HepG2 (cell line): ENCODE measurements around the gene C21orf58. TPM values are rescaled to one million over a fixed set of nuclear protein-coding genes. Genes with fewer than 3 reads are reported as not detected.
A peak's percentile ranks its signal among the peaks of the same experiment; 100 is the strongest.

ENCODE experiments used
- ARNTL ChIP-seq: sonication (generic); formaldehyde crosslinking; IDR thresholded peaks from 2 replicates; pipeline ENCODE4 v1.4.0; 2020; ENCODE audit warnings: mild to moderate bottlenecking, missing genetic modification reagents
- FOSL1 ChIP-seq: sonication (generic); formaldehyde crosslinking; IDR thresholded peaks from 2 replicates; pipeline ENCODE4 v1.9.0; 2021; ENCODE audit warnings: missing genetic modification reagents, borderline replicate concordance
- KLF12 ChIP-seq: sonication (generic); formaldehyde crosslinking; IDR thresholded peaks from 2 replicates; pipeline ENCODE4 v1.4.0; 2020; ENCODE audit warnings: missing genetic modification reagents, borderline replicate concordance
- NFE2L1 ChIP-seq: sonication (generic); formaldehyde crosslinking; IDR thresholded peaks from 2 replicates; pipeline ENCODE4 v1.4.0; 2020; ENCODE audit warnings: missing genetic modification reagents, mild to moderate bottlenecking, borderline replicate concordance
- PHF20 ChIP-seq: sonication (generic); formaldehyde crosslinking; IDR thresholded peaks from 2 replicates; pipeline ENCODE4 v1.5.0; 2020; ENCODE audit warnings: mild to moderate bottlenecking, missing genetic modification reagents
- SAFB2 ChIP-seq: sonication (generic); formaldehyde crosslinking; IDR thresholded peaks from 2 replicates; pipeline ENCODE4 v1.5.1; 2020; ENCODE audit warnings: missing genetic modification reagents, low read depth, mild to moderate bottlenecking, borderline replicate concordance
- STAT6 ChIP-seq: sonication (generic); formaldehyde crosslinking; IDR thresholded peaks from 2 replicates; pipeline ENCODE4 v1.4.0; 2020; ENCODE audit warnings: missing genetic modification reagents, mild to moderate bottlenecking, borderline replicate concordance
- U2AF2 ChIP-seq: fragments of 200-400 bp; formaldehyde crosslinking; IDR thresholded peaks from 2 replicates; pipeline ENCODE4 v1.6.1; 2017; ENCODE audit warnings: low read depth, mild to moderate bottlenecking, low read length
- ZBTB46 ChIP-seq: sonication (generic); formaldehyde crosslinking; IDR thresholded peaks from 2 replicates; pipeline ENCODE4 v1.4.0; 2020; ENCODE audit warnings: mild to moderate bottlenecking, missing genetic modification reagents, borderline replicate concordance
- ZMAT3 ChIP-seq: sonication (generic); formaldehyde crosslinking; conservative IDR thresholded peaks from 2 replicates; pipeline ENCODE4 v1.7.0; 2021; ENCODE audit warnings: missing genetic modification reagents
- ZNF18 ChIP-seq: sonication (generic); formaldehyde crosslinking; IDR thresholded peaks from 2 replicates; pipeline ENCODE4 v1.8.0; 2022; ENCODE audit warnings: mild to moderate bottlenecking, missing genetic modification reagents; ENCODE audit not compliant: insufficient replicate concordance
- ZNF3 ChIP-seq: IDR thresholded peaks from 2 replicates; pipeline ENCODE4 v1.7.0; 2017; ENCODE audit warnings: inconsistent platforms
- ZNF432 ChIP-seq: sonication (generic); formaldehyde crosslinking; IDR thresholded peaks from 2 replicates; pipeline ENCODE4 v1.5.0; 2020; ENCODE audit warnings: missing genetic modification reagents, mild to moderate bottlenecking, borderline replicate concordance
- ZNF530 ChIP-seq: sonication (generic); formaldehyde crosslinking; IDR thresholded peaks from 2 replicates; pipeline ENCODE4 v1.5.0; 2020; ENCODE audit warnings: low read depth, mild to moderate bottlenecking, missing genetic modification reagents
- ZNF558 ChIP-seq: sonication (generic); formaldehyde crosslinking; IDR thresholded peaks from 2 replicates; pipeline ENCODE4 v1.9.0; 2022; ENCODE audit warnings: mild to moderate bottlenecking, missing genetic modification reagents, borderline replicate concordance
- ZNF597 ChIP-seq: sonication (generic); formaldehyde crosslinking; IDR thresholded peaks from 2 replicates; pipeline ENCODE4 v1.5.0; 2020; ENCODE audit warnings: missing genetic modification reagents
- ZNF709 ChIP-seq: sonication (generic); formaldehyde crosslinking; IDR thresholded peaks from 2 replicates; pipeline ENCODE4 v1.5.0; 2020; ENCODE audit warnings: mild to moderate bottlenecking, missing genetic modification reagents
- ZNF772 ChIP-seq: sonication (generic); formaldehyde crosslinking; IDR thresholded peaks from 2 replicates; pipeline ENCODE4 v1.5.0; 2020; ENCODE audit warnings: mild to moderate bottlenecking, missing genetic modification reagents
- ZSCAN5A ChIP-seq: sonication (generic); formaldehyde crosslinking; IDR thresholded peaks from 2 replicates; pipeline ENCODE4 v1.8.0; 2022; ENCODE audit warnings: mild to moderate bottlenecking, missing genetic modification reagents, borderline replicate concordance
- polyA plus RNA-seq, 8 experiments: library from polyadenylated mRNA; depleted of rRNA in 3 of 8; stranded (reverse) in 7 of 8; unstranded in 1 of 8; fragments of >200 nt; fragmentation: Illumina TruSeq in 4 of 8; extraction: Trizol in 4 of 8; gene quantifications; 2 replicates each; pipeline versions ENCODE4 v1.2.1 to v1.2.3, GENCODE V29; 2011 to 2016; ENCODE audit warnings: low read depth in 4 of 8, missing spikeins in 1 of 8, mixed read lengths in 1 of 8; ENCODE audit not compliant: insufficient read depth in 1 of 8
- total RNA-seq, 5 experiments: library from RNA; depleted of rRNA; stranded (reverse); fragments of >200 nt; fragmentation: Illumina TruSeq; extraction: Trizol; gene quantifications; 2 replicates each; pipeline ENCODE4 v1.2.3, GENCODE V29; 2016; ENCODE audit warnings: low read depth in 1 of 5

C21orf58 gene
- total and polyA plus RNA-seq, 2 of the 13 experiments (the other 11 are each of a cell fraction or from before 2014, with no cell fraction given), result 3.5 to 6.8 TPM

- TF ChIP-seq ZSCAN5A (CRISPR knock-in tag) (no peak), FOSL1 (CRISPR knock-in tag) (no peak), ZNF597 (CRISPR knock-in tag) (no peak), ZNF558 (CRISPR knock-in tag) (peak; percentile 50; the same call in 1 of the 2 replicates), PHF20 (CRISPR knock-in tag) (peak; percentile 96), ZNF432 (no peak), SAFB2 (CRISPR knock-in tag) (peak; percentile 70; the same call in 1 of the 2 replicates), U2AF2 (no peak), ZNF3 (no peak), ZNF709 (CRISPR knock-in tag) (0 out of 2 replicates have a peak, but pooled peaks have one; percentile 67), NFE2L1 (CRISPR knock-in tag) (no peak), KLF12 (peak; percentile 65; the same call in 1 of the 2 replicates), ZMAT3 (CRISPR knock-in tag) (no peak), ZBTB46 (CRISPR knock-in tag) (no peak), STAT6 (CRISPR knock-in tag) (no peak), ZNF18 (peak; percentile 54), ARNTL (CRISPR knock-in tag) (0 out of 2 replicates have a peak, but pooled peaks have one; percentile 16), ZNF772 (CRISPR knock-in tag) (peak; percentile 79; the same call in 1 of the 2 replicates), ZNF530 (CRISPR knock-in tag) (no peak)
Observed at GRCh38 chr21:46285761-46286647, 37.7 kb downstream of the C21orf58 start, which contains the start of gene YBEY (continued).
